ENCODE results near the gene ZFAND4.
"Not testable (repeated sequence)": the region's sequence is repeated elsewhere in the genome, so short reads cannot be mapped to it uniquely, and the experiment has no call there.

DNA sequence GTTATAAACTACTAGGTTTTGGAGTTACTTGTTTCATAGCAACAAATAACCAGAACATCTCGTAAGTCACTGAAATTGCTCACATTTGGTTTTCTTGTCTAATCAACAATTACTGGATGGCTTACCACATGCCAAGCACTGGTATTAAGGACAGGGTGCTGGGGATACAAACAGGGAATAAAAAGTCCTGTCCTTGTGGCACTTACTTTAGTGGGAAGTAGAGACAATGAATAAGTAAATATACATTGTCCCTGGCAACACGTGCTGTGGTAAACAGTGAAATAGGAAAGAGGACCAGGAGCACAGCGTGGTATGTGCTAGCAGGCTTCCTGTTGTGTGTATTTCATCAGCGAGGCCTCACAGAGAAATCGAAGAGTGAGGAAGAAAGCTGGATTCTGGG lies 38.7 kb upstream of the ZFAND4 start:
- TF ChIP-seq SUZ12 (IDR thresholded peaks at IDR 0.05; ENCODE audit: extremely low read depth, insufficient read depth, insufficient read length); ZNF274 (IDR thresholded peaks at IDR 0.05; ENCODE audit: low read depth, low read length): not testable (repeated sequence)

Data from NT2/D1 (cell line).